H9 (cell line): ENCODE measurements around the gene TMC1. TPM values are rescaled to one million over a fixed set of nuclear protein-coding genes. Genes with fewer than 3 reads are reported as not detected.

Source experiments
- DNase-seq: peaks from one replicate; pipeline ENCODE4 v3.0.0-alpha.2; 2017
- H2AFZ ChIP-seq: one replicate; pipeline ENCODE4 v1.6.1; 2013; ENCODE audit warnings: mild to moderate bottlenecking, low read length, control low read depth, moderate library complexity
- H2AK5ac ChIP-seq: 2 replicates; pipeline ENCODE4 v1.6.1; 2013; ENCODE audit warnings: low read length, control low read depth, mixed read lengths; ENCODE audit not compliant: insufficient read length
- H2BK120ac ChIP-seq: one replicate; pipeline ENCODE4 v1.6.1; 2013; ENCODE audit warnings: low read depth, mild to moderate bottlenecking, low read length, control low read depth, inconsistent platforms; ENCODE audit not compliant: poor library complexity, severe bottlenecking
- H2BK12ac ChIP-seq: 2 replicates; pipeline ENCODE4 v1.6.1; 2013; ENCODE audit warnings: low read length, control low read depth, mixed read lengths, low read depth; ENCODE audit not compliant: insufficient read length
- H2BK15ac ChIP-seq: 2 replicates; pipeline ENCODE4 v1.6.1; 2013; ENCODE audit warnings: low read depth, low read length, control low read depth
- H2BK20ac ChIP-seq: one replicate; pipeline ENCODE4 v1.6.1; 2013; ENCODE audit warnings: low read depth, mild to moderate bottlenecking, low read length, control low read depth, inconsistent platforms; ENCODE audit not compliant: poor library complexity, severe bottlenecking
- H2BK5ac ChIP-seq: 2 replicates; pipeline ENCODE4 v1.6.1; 2013; ENCODE audit warnings: low read length, control low read depth, mixed read lengths; ENCODE audit not compliant: insufficient read length
- H3K14ac ChIP-seq: 2 replicates; pipeline ENCODE4 v1.6.1; 2013; ENCODE audit warnings: low read length, control low read depth; ENCODE audit not compliant: insufficient read depth
- H3K18ac ChIP-seq: 2 replicates; pipeline ENCODE4 v1.6.1; 2013; ENCODE audit warnings: low read depth, mild to moderate bottlenecking, mixed read lengths, low read length, control low read depth; ENCODE audit not compliant: insufficient read length
- H3K23ac ChIP-seq: 2 replicates; pipeline ENCODE4 v1.6.1; 2013; ENCODE audit warnings: low read length, control low read depth, mixed read lengths, low read depth; ENCODE audit not compliant: insufficient read length
- H3K23me2 ChIP-seq: 2 replicates; pipeline ENCODE4 v1.6.1; 2013; ENCODE audit warnings: low read depth, mild to moderate bottlenecking, mixed read lengths, low read length, control low read depth; ENCODE audit not compliant: insufficient read length, poor library complexity, severe bottlenecking
- H3K27ac ChIP-seq: 2 replicates; pipeline ENCODE4 v1.5.1; 2013; ENCODE audit warnings: low read length, control low read depth, mixed read lengths, low read depth; ENCODE audit not compliant: insufficient read length
- H3K27me3 ChIP-seq: 2 replicates; pipeline ENCODE4 v1.6.1; 2013; ENCODE audit warnings: low read length, control low read depth, inconsistent platforms; ENCODE audit not compliant: insufficient read depth
- H3K4ac ChIP-seq: 2 replicates; pipeline ENCODE4 v1.6.1; 2013; ENCODE audit warnings: low read depth, mild to moderate bottlenecking, control low read depth, inconsistent platforms, low read length, moderate library complexity
- H3K4me1 ChIP-seq: 2 replicates; pipeline ENCODE4 v1.6.1; 2013; ENCODE audit warnings: low read length, control low read depth, inconsistent platforms; ENCODE audit not compliant: insufficient read depth
- H3K4me2 ChIP-seq: 2 replicates; pipeline ENCODE4 v1.6.1; 2013; ENCODE audit warnings: low read length, control low read depth, mixed read lengths; ENCODE audit not compliant: insufficient read length, insufficient read depth
- H3K56ac ChIP-seq: 2 replicates; pipeline ENCODE4 v1.6.1; 2013; ENCODE audit warnings: low read depth, mild to moderate bottlenecking, mixed read lengths, low read length, control low read depth; ENCODE audit not compliant: insufficient read length
- H3K79me1 ChIP-seq: 2 replicates; pipeline ENCODE4 v1.6.1; 2013; ENCODE audit warnings: low read depth, mild to moderate bottlenecking, moderate library complexity, low read length, control low read depth, inconsistent platforms; ENCODE audit not compliant: insufficient read depth, poor library complexity, severe bottlenecking
- H3K79me2 ChIP-seq: 2 replicates; pipeline ENCODE4 v1.6.1; 2013; ENCODE audit warnings: low read length, control low read depth, inconsistent platforms; ENCODE audit not compliant: insufficient read depth
- H3K9ac ChIP-seq: 2 replicates; pipeline ENCODE4 v1.6.1; 2013; ENCODE audit warnings: low read length, control low read depth, mixed read lengths; ENCODE audit not compliant: insufficient read length; ENCODE audit errors: extremely low read depth
- H3K9me3 ChIP-seq: one replicate; pipeline ENCODE4 v1.6.1; 2013; ENCODE audit warnings: low read depth, low read length, inconsistent platforms; ENCODE audit not compliant: control insufficient read depth
- H3T11ph ChIP-seq: one replicate; pipeline ENCODE4 v1.6.1; 2013; ENCODE audit warnings: mild to moderate bottlenecking, low read length, control low read depth, inconsistent platforms
- H4K20me1 ChIP-seq: one replicate; pipeline ENCODE4 v1.6.1; 2013; ENCODE audit not compliant: control insufficient read depth, insufficient read length, insufficient read depth
- H4K5ac ChIP-seq: 2 replicates; pipeline ENCODE4 v1.6.1; 2013; ENCODE audit warnings: low read depth, mild to moderate bottlenecking, mixed read lengths, low read length, control low read depth; ENCODE audit not compliant: insufficient read length
- H4K8ac ChIP-seq: replicated peaks from 2 replicates; pipeline ENCODE4 v1.6.1; 2013; ENCODE audit warnings: low read length, control low read depth, mixed read lengths, low read depth; ENCODE audit not compliant: insufficient read length
- H4K91ac ChIP-seq: 2 replicates; pipeline ENCODE4 v1.6.1; 2013; ENCODE audit warnings: low read depth, mild to moderate bottlenecking, moderate library complexity, mixed read lengths, low read length, control low read depth; ENCODE audit not compliant: insufficient read length
- H3K27ac Mint-ChIP-seq, 3 experiments: 2 replicates in 2 of 3; 3 replicates in 1 of 3; pipeline ENCODE4 v1.8.0; 2020 to 2021; ENCODE audit warnings: mixed read lengths in 3 of 3, mild to moderate bottlenecking in 1 of 3, moderate library complexity in 1 of 3
- H3K27me3 Mint-ChIP-seq: 2 replicates; pipeline ENCODE4 v1.8.0; 2021; ENCODE audit warnings: low read depth, mild to moderate bottlenecking, moderate library complexity, mixed read lengths
- H3K36me3 Mint-ChIP-seq, 3 experiments: 2 replicates in 2 of 3; 3 replicates in 1 of 3; pipeline ENCODE4 v1.8.0; 2020 to 2021; ENCODE audit warnings: low read depth in 3 of 3, mixed read lengths in 3 of 3; ENCODE audit not compliant: insufficient read depth in 1 of 3
- H3K4me1 Mint-ChIP-seq, 2 experiments: 2 replicates each; pipeline ENCODE4 v1.8.0; 2020; ENCODE audit warnings: mixed read lengths in 2 of 2
- H3K4me3 Mint-ChIP-seq, 2 experiments: 2 replicates in 1 of 2; 3 replicates in 1 of 2; pipeline ENCODE4 v1.8.0; 2020 to 2021; ENCODE audit warnings: mild to moderate bottlenecking in 2 of 2, mixed read lengths in 2 of 2, moderate library complexity in 1 of 2
- H3K9me3 Mint-ChIP-seq, 2 experiments: 2 replicates in 1 of 2; 3 replicates in 1 of 2; pipeline ENCODE4 v1.8.0; 2020; ENCODE audit warnings: mild to moderate bottlenecking in 2 of 2, mixed read lengths in 2 of 2, moderate library complexity in 1 of 2
- CTCF ChIP-seq: fragments of 200-600 bp; sonication (generic); conservative IDR thresholded peaks from 3 replicates; pipeline ENCODE4 v1.8.0; 2021; ENCODE audit warnings: antibody characterized with exemption, mild to moderate bottlenecking
- WGBS: extraction: QIAGEN DNeasy Blood & Tissue Kit; methylation state at CpG from one replicate; pipeline ENCODE4 v1.1.7; 2013; ENCODE audit warnings: missing lambda C conversion rate, low lambda C conversion rate, mixed read lengths; ENCODE audit not compliant: insufficient read length; ENCODE audit errors: extremely low coverage; 5-methylcytosine and 5-hydroxymethylcytosine counted together
- total RNA-seq: library from RNA; stranded (reverse); gene quantifications from 2 replicates; pipeline ENCODE4 v1.2.1, GENCODE V29; 2021

The TMC1 gene
- total RNA-seq, 1 experiment from 2014 or later, result 2.4 TPM

DNA sequence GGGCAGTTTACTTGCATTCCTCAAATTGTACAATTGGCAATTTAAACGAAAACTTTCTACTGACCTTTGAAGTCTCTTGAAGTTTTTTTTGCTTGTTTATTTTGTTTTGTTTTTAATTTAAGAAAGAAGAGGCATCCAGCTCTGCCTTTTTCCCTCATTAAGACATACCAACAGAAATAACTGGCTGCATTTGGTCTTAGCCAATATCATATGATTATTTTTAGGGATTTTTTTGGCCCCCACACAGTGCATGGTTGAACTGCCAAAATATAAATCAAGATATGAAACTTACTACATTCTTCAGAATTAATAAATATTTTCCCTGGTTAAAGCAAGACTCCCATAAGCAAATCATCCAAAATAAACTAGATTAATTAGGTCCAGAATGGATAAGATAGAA, 352.0 kb downstream of the TMC1 start:
- H4K91ac ChIP-seq, result no peak overlapping the region
- Mint-ChIP-seq H3K36me3 (no peaks in the 10 kb centered on the region), H3K4me3 (no peak overlapping the region), H3K4me1 (peaks cover 5 to 13% of the 10 kb centered on the region in 2 experiments), H3K9me3 (no peaks in the 10 kb centered on the region), H3K27me3 (no peaks in the 10 kb centered on the region), H3K27ac (no peak overlapping the region)
- no peaks in the 10 kb centered on the region for H3K4me1 ChIP-seq
- no peak overlapping the region for H2BK20ac ChIP-seq
- no peak overlapping the region for H2BK5ac ChIP-seq
- H3T11ph ChIP-seq, result no peak overlapping the region
- no peak overlapping the region for H3K27ac ChIP-seq
- no peak overlapping the region for H3K9ac ChIP-seq
- no peak overlapping the region for H2AFZ ChIP-seq
- no peak for DNase-seq
- H4K5ac ChIP-seq, result no peak overlapping the region
- no peak overlapping the region for H3K56ac ChIP-seq
- H3K27me3 ChIP-seq, result no peaks in the 10 kb centered on the region
- H3K23me2 ChIP-seq, result no peaks in the 10 kb centered on the region
- no peak overlapping the region for H3K18ac ChIP-seq
- H3K79me2 ChIP-seq, result no peaks in the 10 kb centered on the region
- H3K9me3 ChIP-seq, result no peaks in the 10 kb centered on the region
- H3K4ac ChIP-seq, result no peak overlapping the region
- H2BK120ac ChIP-seq, result no peak overlapping the region
- no peaks in the 10 kb centered on the region for H3K79me1 ChIP-seq
- no peak overlapping the region for H4K8ac ChIP-seq
- no peak overlapping the region for H3K4me2 ChIP-seq
- H2BK15ac ChIP-seq, result no peak overlapping the region
- H2AK5ac ChIP-seq, result no peak overlapping the region
- H3K14ac ChIP-seq, result no peak overlapping the region
- no peak overlapping the region for H2BK12ac ChIP-seq
- no CpG with 5 or more reads among the region's 1 CpG for WGBS
- H4K20me1 ChIP-seq, result no peaks in the 10 kb centered on the region
- no peak for TF ChIP-seq CTCF
- no peak overlapping the region for H3K23ac ChIP-seq
